K562 (cell line): ENCODE data around the gene MED15. TPM values are rescaled to one million over a fixed set of nuclear protein-coding genes. Genes with fewer than 3 reads are reported as not detected.

Experiments
- ATAC-seq: fragments of 200-7000 bp; cut with Tn5 transposase; 3 replicates; pipeline ENCODE4 v1.9.1; 2020; ENCODE audit warnings: moderate library complexity
- BruUV-seq: library from RNA; stranded (reverse); fragments of 400-500 nt; replicated peaks from 2 replicates; lab custom pipeline; 2021; lab: Mats Ljungman, UMichigan
- CTCF ChIA-PET: fragments of 300-600 bp; formaldehyde crosslinking; extraction: SDS; loops from one replicate; lab custom pipeline; 2021; ENCODE audit warnings: low intra/inter-chr PET ratio; lab: Yijun Ruan, JAX
- POLR2A ChIA-PET: fragments of 300-600, 350-650 bp; sonication (Branson Sonifier 250); formaldehyde crosslinking; extraction: SDS; loops from one replicate; lab custom pipeline; 2021; ENCODE audit warnings: antibody characterized with exemption, inconsistent platforms; lab: Yijun Ruan, JAX
- DNase-seq, 4 experiments: peaks; one replicate each; pipeline versions ENCODE4 v3.0.0 to v3.0.0-alpha.2; 2011 to 2018; ENCODE audit warnings: low spot score in 3 of 4, mixed read lengths in 3 of 4; ENCODE audit errors: extremely low read depth in 1 of 4
- FAIRE-seq: peaks from 2 replicates; lab custom pipeline; 2011; peaks lifted over from hg19 to GRCh38; lab: Jason Lieb, UNC
- H2AFZ ChIP-seq: 2 replicates; pipeline ENCODE4 v1.6.0; 2011; ENCODE audit warnings: low read depth, low read length, control low read depth, inconsistent platforms
- H3K27ac ChIP-seq: fragments of 200-600 bp; 3 replicates; pipeline ENCODE4 v1.8.0; 2011; ENCODE audit warnings: low read depth, mild to moderate bottlenecking, control low read depth, inconsistent platforms, low read length, moderate library complexity, mixed read lengths; ENCODE audit errors: extremely low read depth
- H3K27me3 ChIP-seq, 2 experiments: fragments of 300-600 bp in 1 of 2; 2 replicates in 1 of 2; 3 replicates in 1 of 2; pipeline versions ENCODE4 v1.6.0 to v1.8.0; 2011; ENCODE audit warnings: inconsistent platforms in 2 of 2, low read length in 2 of 2, mild to moderate bottlenecking in 1 of 2, mixed read lengths in 1 of 2, moderate library complexity in 1 of 2; ENCODE audit not compliant: control insufficient read depth in 2 of 2, insufficient read depth in 2 of 2
- H3K36me3 ChIP-seq: fragments of 300-600 bp; 3 replicates; pipeline ENCODE4 v1.8.0; 2011; ENCODE audit warnings: mild to moderate bottlenecking, low read length, inconsistent platforms; ENCODE audit not compliant: control insufficient read depth, insufficient read depth
- H3K4me1 ChIP-seq, 2 experiments: fragments of 200-600 bp in 1 of 2; replicated peaks in 1 of 2; 2 replicates in 1 of 2; 3 replicates in 1 of 2; pipeline versions ENCODE4 v1.5.1 to v1.8.0; 2011; ENCODE audit warnings: inconsistent platforms in 2 of 2, low read length in 2 of 2, mild to moderate bottlenecking in 1 of 2, mixed read lengths in 1 of 2, moderate library complexity in 1 of 2; ENCODE audit not compliant: control insufficient read depth in 2 of 2, insufficient read depth in 2 of 2
- H3K4me2 ChIP-seq: 2 replicates; pipeline ENCODE4 v1.6.1; 2011; ENCODE audit warnings: low read length, control low read depth, inconsistent platforms, mixed read lengths; ENCODE audit not compliant: insufficient read depth
- H3K4me3 ChIP-seq: fragments of 200-600 bp; sonication (generic), shearing (Covaris generic); 2 replicates; pipeline ENCODE4 v1.5.1; 2016; ENCODE audit warnings: control low read depth, inconsistent platforms
- H3K79me2 ChIP-seq: fragments of 200-600 bp; 3 replicates; pipeline ENCODE4 v1.8.0; 2011; ENCODE audit warnings: low read length, inconsistent platforms; ENCODE audit not compliant: control insufficient read depth, insufficient read depth
- H3K9ac ChIP-seq, 2 experiments: 2 replicates each; pipeline versions ENCODE4 v1.6.0 to v1.6.1; 2011; ENCODE audit warnings: low read depth in 2 of 2, low read length in 2 of 2, control low read depth in 1 of 2, inconsistent platforms in 1 of 2, mild to moderate bottlenecking in 1 of 2, mixed read lengths in 1 of 2; ENCODE audit not compliant: insufficient read depth in 1 of 2
- H3K9me1 ChIP-seq: one replicate; pipeline ENCODE4 v1.6.0; 2011; ENCODE audit warnings: inconsistent platforms, mild to moderate bottlenecking, low read length, moderate library complexity; ENCODE audit not compliant: control insufficient read depth, insufficient read depth
- H3K9me3 ChIP-seq: replicated peaks from 2 replicates; pipeline ENCODE4 v1.5.1; 2011; ENCODE audit warnings: low read depth, low read length, inconsistent platforms; ENCODE audit not compliant: control insufficient read depth, insufficient read depth
- H4K20me1 ChIP-seq: replicated peaks from 2 replicates; pipeline ENCODE4 v1.6.1; 2011; ENCODE audit warnings: low read length, inconsistent platforms, mixed read lengths; ENCODE audit not compliant: control insufficient read depth, insufficient read depth
- ARID3B ChIP-seq: fragments of 250-450 bp; sonication (Bioruptor Pico); IDR thresholded peaks from 2 replicates; pipeline ENCODE4 v1.4.0; 2020; ENCODE audit warnings: borderline replicate concordance
- ETS1 ChIP-seq: conservative IDR thresholded peaks from 2 replicates; pipeline ENCODE4 v1.6.1; 2011; ENCODE audit warnings: low read depth, mild to moderate bottlenecking, low read length; ENCODE audit not compliant: control insufficient read depth
- HOMEZ ChIP-seq: fragments of 250-450 bp; sonication (Bioruptor Pico); IDR thresholded peaks from 2 replicates; pipeline ENCODE4 v1.4.0; 2020; ENCODE audit warnings: mild to moderate bottlenecking, moderate library complexity
- MLX ChIP-seq, 2 experiments: fragments of 450-650 bp in 1 of 2; sonication (generic) in 1 of 2; formaldehyde crosslinking; conservative IDR thresholded peaks; 2 replicates each; pipeline versions ENCODE4 v1.4.0 to v1.8.1; 2020 to 2022; ENCODE audit warnings: mild to moderate bottlenecking in 1 of 2, missing genetic modification reagents in 1 of 2
- MTF1 ChIP-seq: fragments of 250-450 bp; sonication (Bioruptor Pico); IDR thresholded peaks from 2 replicates; pipeline ENCODE4 v1.9.0; 2021; ENCODE audit warnings: moderate library complexity, mild to moderate bottlenecking, inconsistent platforms, borderline replicate concordance
- NR4A1 ChIP-seq, 2 experiments: fragments of 250-450 bp in 1 of 2; fragments of 450-650 bp in 1 of 2; sonication (Bioruptor Pico) in 1 of 2; IDR thresholded peaks; 2 replicates each; pipeline versions ENCODE4 v1.4.0 to v1.6.1; 2016 to 2020; ENCODE audit warnings: mild to moderate bottlenecking in 2 of 2, missing compliant biosample characterization in 1 of 2, missing genetic modification characterization in 1 of 2, moderate library complexity in 1 of 2
- PPARD ChIP-seq: fragments of 250-450 bp; sonication (Bioruptor Pico); IDR thresholded peaks from 2 replicates; pipeline ENCODE4 v1.8.0; 2022; ENCODE audit warnings: inconsistent platforms, mild to moderate bottlenecking, moderate library complexity
- SP2 ChIP-seq: IDR thresholded peaks from 2 replicates; pipeline ENCODE4 v1.6.1; 2011; ENCODE audit warnings: mild to moderate bottlenecking, low read depth, low read length, moderate library complexity; ENCODE audit not compliant: poor library complexity, severe bottlenecking; ENCODE audit errors: extremely low read depth
- THAP12 ChIP-seq: fragments of 250-450 bp; sonication (Bioruptor Pico); IDR thresholded peaks from 2 replicates; pipeline ENCODE4 v1.9.0; 2021; ENCODE audit warnings: mild to moderate bottlenecking, inconsistent platforms
- ZC3H4 ChIP-seq: sonication (generic); formaldehyde crosslinking; IDR thresholded peaks from 2 replicates; pipeline ENCODE4 v1.9.0; 2021; ENCODE audit warnings: missing genetic modification reagents, borderline replicate concordance
- ZNF384 ChIP-seq: IDR thresholded peaks from 2 replicates; pipeline ENCODE4 v1.6.1; 2012; ENCODE audit warnings: low read depth, low read length, improper control_type of control experiment
- ZNF583 ChIP-seq: fragments of 250-450 bp; sonication (Bioruptor Pico); IDR thresholded peaks from 2 replicates; pipeline ENCODE4 v1.4.0; 2020
- WGBS: fragments of 100-300 bp; shearing (Covaris generic); methylation state at CpG from one replicate; pipeline ENCODE4 v1.1.6; 2016; ENCODE audit warnings: low coverage, mixed read lengths; ENCODE audit not compliant: insufficient coverage; ENCODE audit errors: missing lambda C conversion rate; 5-methylcytosine and 5-hydroxymethylcytosine counted together
- in situ Hi-C: fragments of 300-500 bp; cut with MboI; formaldehyde crosslinking; loops from 4 replicates; pipeline ENCODE4 v1.15.0; 2018; ENCODE audit warnings: inconsistent platforms, mixed read lengths
- intact Hi-C: fragments of 100-400 bp; cut with micrococcal nuclease; formaldehyde crosslinking; loops from 2 replicates; pipeline ENCODE4 v1.14.2; 2022
- polyA plus RNA-seq, 8 experiments: library from polyadenylated mRNA; depleted of rRNA in 4 of 8; stranded (reverse) in 5 of 8; unstranded in 3 of 8; fragments of >200 nt; fragmentation: Nextera tagmentation in 2 of 8; fragmentation: Illumina TruSeq in 1 of 8; extraction: Ambion mirVana in 2 of 8; extraction: Trizol in 1 of 8; gene quantifications; 2 replicates each; pipeline versions ENCODE4 v1.2.1 to v1.2.3, GENCODE V29; 2011 to 2014; ENCODE audit warnings: inconsistent platforms in 1 of 8, missing spikeins in 1 of 8
- total RNA-seq, 7 experiments: library from RNA; depleted of rRNA in 6 of 7; stranded (reverse); fragments of >200 nt in 6 of 7; fragmentation: Illumina TruSeq in 2 of 7; extraction: Trizol in 2 of 7; gene quantifications; 2 replicates each; pipeline versions ENCODE4 v1.2.1 to v1.2.3, GENCODE V29; 2011 to 2021; ENCODE audit warnings: low replicate concordance in 1 of 7

Gene MED15
- total and polyA plus RNA-seq, 9 of the 15 experiments (the other 6 are each of a cell fraction or from before 2014, with no cell fraction given), result 4.0 to 271 (median 60.1) TPM

- no peak overlapping the region for H3K27ac ChIP-seq
- no peak overlapping the region for H3K4me2 ChIP-seq
- intact Hi-C loops, result loop anchor here (2.0 kb wide), 1 partner anchor 15 kb away; no protein-coding TSS in a partner anchor
- no peaks in the 10 kb centered on the region for H3K36me3 ChIP-seq
- no TSS peak for BruUV-seq
- no peak overlapping the region for H2AFZ ChIP-seq
- FAIRE-seq (no peak), DNase-seq (no peak), ATAC-seq (no peak)
- H3K4me1 ChIP-seq, result peaks cover 15 to 40% of the 10 kb centered on the region in 2 experiments
- H3K79me2 ChIP-seq, result peaks cover 29% of the 10 kb centered on the region
- WGBS, result 84% methylated on average over 3 of the region's 3 CpGs
- in situ Hi-C loops, result no loop called here
- H4K20me1 ChIP-seq, result peaks cover 16% of the 10 kb centered on the region
- H3K9me1 ChIP-seq, result peaks cover 7% of the 10 kb centered on the region
- H3K9me3 ChIP-seq, result no peaks in the 10 kb centered on the region
- H3K27me3 ChIP-seq, result no peaks in the 10 kb centered on the region; a peak in 1 of 5 replicates
- peak overlapping the region in 1 of 2 experiments; percentile 77; a peak in 2 of 4 replicates for H3K9ac ChIP-seq
- ChIA-PET POLR2A (interaction anchor here (1.5 kb wide), 1 partner anchor 12 kb away, joined by 5 read pairs; no protein-coding TSS in a partner anchor), CTCF (interaction anchor here (2.5 to 3.2 kb wide), 2 partner anchors 67 to 78 kb away, joined by 10 to 59 read pairs; no protein-coding TSS in a partner anchor)
- H3K4me3 ChIP-seq, result no peak overlapping the region
- TF ChIP-seq PPARD (no peak; the same call in 1 of the 2 replicates), ARID3B (CRISPR knock-in tag) (0 out of 2 replicates have a peak, but pooled peaks have one; percentile 15), ETS1 (0 out of 2 replicates have a peak, but pooled peaks have one; percentile 37), ZC3H4 (no peak), NR4A1 (CRISPR knock-in tag; IDR thresholded peaks at IDR 0.05) (0 out of 2 replicates have a peak, but pooled peaks have one; percentile 11), NR4A1 (tag; IDR thresholded peaks at IDR 0.05) (no peak), SP2 (peak; percentile 18), ZNF384 (0 out of 2 replicates have a peak, but pooled peaks have one; percentile 1), MTF1 (CRISPR knock-in tag) (peak; percentile 3; the same call in 1 of the 2 replicates), THAP12 (CRISPR knock-in tag) (peak; percentile 58; the same call in 1 of the 2 replicates), MLX (CRISPR knock-in tag; conservative IDR thresholded peaks at IDR 0.05) (peak in 1 of 2 experiments; percentile 61; a peak in 2 of 4 replicates), ZNF583 (0 out of 2 replicates have a peak, but pooled peaks have one; percentile 27), HOMEZ (CRISPR knock-in tag) (peak; percentile 71; the same call in 1 of the 2 replicates)
These were observed 10.0 kb upstream of the MED15 start for GRCh38 chr22:20497426-20497825.
